Frontal cortex (tissue), 4 donors: Measurements from ENCODE around the gene HMGXB3. TPM values are rescaled to one million over a fixed set of nuclear protein-coding genes. Genes with fewer than 3 reads are reported as not detected.
A peak's percentile ranks its signal among the peaks of the same experiment; 100 is the strongest.
"Not testable (repeated sequence)": the region's sequence is repeated elsewhere in the genome, so short reads cannot be mapped to it uniquely, and the experiment has no call there.

Source experiments
- DNase-seq, 2 donors: peaks; one replicate each; pipeline ENCODE4 v3.0.0; 2012; ENCODE audit warnings: low spot score in 2 of 2
- FAIRE-seq: peaks from 2 replicates; lab custom pipeline; 2012; peaks lifted over from hg19 to GRCh38; lab: Jason Lieb, UNC
- total RNA-seq: library from RNA; depleted of rRNA; stranded (reverse); fragments of >200 nt; gene quantifications from one replicate; pipeline ENCODE4 v1.2.3, GENCODE V29; 2014
- donor health status: control.
- donor health status: control.
- donor health status: control.

The HMGXB3 gene
- total RNA-seq, 1 donor from 2014 or later = 21.2 TPM

- DNase-seq, FAIRE-seq: not testable (repeated sequence)
Measured at GRCh38 chr5:150050172-150050811, 49.8 kb downstream of the HMGXB3 start.

- no peak for DNase-seq
- no peak for FAIRE-seq
Measured at GRCh38 chr5:150051657-150052195, 51.2 kb downstream of the HMGXB3 start.

GRCh38 chr5:150052226-150052955 is 51.9 kb downstream of the HMGXB3 start:
- DNase-seq = no peak
- FAIRE-seq = no peak

- FAIRE-seq (no peak), DNase-seq (no peak)
Measured at GRCh38 chr5:150052956-150053712, 52.6 kb downstream of the HMGXB3 start.

- no peak for DNase-seq
- FAIRE-seq = no peak
Measured at GRCh38 chr5:150053713-150054392, 53.3 kb downstream of the HMGXB3 start.

GRCh38 chr5:150054569-150054968 is 54.0 kb downstream of the HMGXB3 start:
- FAIRE-seq (no peak), DNase-seq (no peak)

GRCh38 chr5:150055326-150056074 is 55.0 kb downstream of the HMGXB3 start:
- FAIRE-seq (no peak), DNase-seq (no peak)

- DNase-seq (no peak), FAIRE-seq (no peak)
Measured at GRCh38 chr5:150056075-150056443, 55.5 kb downstream of the HMGXB3 start.

- FAIRE-seq = no peak
- no peak for DNase-seq
Measured at GRCh38 chr5:150057052-150057451, 56.5 kb downstream of the HMGXB3 start.

- FAIRE-seq = no peak
- DNase-seq = no peak
Measured at GRCh38 chr5:150057511-150057910, 57.0 kb downstream of the HMGXB3 start.

- no peak for DNase-seq
- FAIRE-seq = no peak
Measured at GRCh38 chr5:150057996-150058395, 57.5 kb downstream of the HMGXB3 start.

GRCh38 chr5:150058480-150059126 is 58.1 kb downstream of the HMGXB3 start:
- FAIRE-seq (no peak), DNase-seq (peak in 1 of 2 donors; percentile 53)

GRCh38 chr5:150059623-150060022 is 59.1 kb downstream of the HMGXB3 start:
- DNase-seq = no peak
- FAIRE-seq = no peak

- DNase-seq = no peak
- FAIRE-seq = no peak
Measured at GRCh38 chr5:150060471-150060870, 59.9 kb downstream of the HMGXB3 start.

- DNase-seq (no peak), FAIRE-seq (no peak)
Measured at GRCh38 chr5:150061538-150061995, 61.0 kb downstream of the HMGXB3 start.

- FAIRE-seq = no peak
- no peak for DNase-seq
Measured at GRCh38 chr5:150062216-150062922, 61.8 kb downstream of the HMGXB3 start.

GRCh38 chr5:150063638-150064037 is 63.1 kb downstream of the HMGXB3 start:
- DNase-seq (no peak), FAIRE-seq (no peak)

- FAIRE-seq (no peak), DNase-seq (no peak)
Measured at GRCh38 chr5:150064681-150065220, 64.2 kb downstream of the HMGXB3 start.
